ENCODE measurements around the gene SH3RF3. TPM values are rescaled to one million over a fixed set of nuclear protein-coding genes. Genes with fewer than 3 reads are reported as not detected.

Gene SH3RF3
- total RNA-seq, 3 donors from 2014 or later (not counting 1 experiment from before 2014, with no cell fraction given), result 0.23 to 0.61 (median 0.34) TPM

DNA sequence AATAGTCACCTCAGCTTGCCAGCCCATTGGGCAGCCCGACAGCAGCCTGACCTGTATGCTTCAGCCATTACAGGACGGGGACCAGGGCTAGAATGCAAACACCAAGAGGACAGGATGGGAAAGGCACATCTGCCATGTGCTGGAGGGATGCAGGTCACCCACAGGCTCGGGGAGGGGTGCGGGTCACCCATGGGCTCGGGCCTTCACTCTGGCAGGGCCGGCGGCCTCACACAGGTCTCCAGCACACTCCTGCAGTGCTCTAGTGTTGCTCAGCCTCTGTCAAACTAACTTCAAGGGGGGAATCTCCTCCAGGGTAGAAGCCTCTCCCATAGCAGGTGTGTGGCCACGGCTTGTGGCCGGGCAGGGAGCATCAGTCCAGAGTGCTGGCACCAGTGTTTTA, 262.2 kb downstream of the SH3RF3 start:
- H3K27ac Mint-ChIP-seq, result no peak overlapping the region
- DNase-seq, result no peak
- no peak overlapping the region for H3K27ac ChIP-seq (ENCODE audit: low read length)
- H3K9me3 ChIP-seq (ENCODE audit: control insufficient read depth, insufficient read depth, low read length), result no peaks in the 10 kb centered on the region
- no peaks in the 10 kb centered on the region for H3K36me3 ChIP-seq (ENCODE audit: control insufficient read depth, insufficient read depth, low read length)
- H3K4me3 ChIP-seq (ENCODE audit: low read length), result no peak overlapping the region
- peaks cover 10 to 18% of the 10 kb centered on the region in 2 donors for H3K4me1 Mint-ChIP-seq
- intact Hi-C loops (cut with micrococcal nuclease), result no loop called here
- WGBS (ENCODE audit: insufficient coverage), result 91% methylated on average over 9 of the region's 9 CpGs
- H3K4me3 Mint-ChIP-seq, result no peak overlapping the region
- no peaks in the 10 kb centered on the region for H3K36me3 Mint-ChIP-seq
- H3K4me1 ChIP-seq (ENCODE audit: control insufficient read depth, insufficient read depth, low read length), result peaks cover 9% of the 10 kb centered on the region
- no peaks in the 10 kb centered on the region for H3K9me3 Mint-ChIP-seq
- TF ChIP-seq, protein P1, sequence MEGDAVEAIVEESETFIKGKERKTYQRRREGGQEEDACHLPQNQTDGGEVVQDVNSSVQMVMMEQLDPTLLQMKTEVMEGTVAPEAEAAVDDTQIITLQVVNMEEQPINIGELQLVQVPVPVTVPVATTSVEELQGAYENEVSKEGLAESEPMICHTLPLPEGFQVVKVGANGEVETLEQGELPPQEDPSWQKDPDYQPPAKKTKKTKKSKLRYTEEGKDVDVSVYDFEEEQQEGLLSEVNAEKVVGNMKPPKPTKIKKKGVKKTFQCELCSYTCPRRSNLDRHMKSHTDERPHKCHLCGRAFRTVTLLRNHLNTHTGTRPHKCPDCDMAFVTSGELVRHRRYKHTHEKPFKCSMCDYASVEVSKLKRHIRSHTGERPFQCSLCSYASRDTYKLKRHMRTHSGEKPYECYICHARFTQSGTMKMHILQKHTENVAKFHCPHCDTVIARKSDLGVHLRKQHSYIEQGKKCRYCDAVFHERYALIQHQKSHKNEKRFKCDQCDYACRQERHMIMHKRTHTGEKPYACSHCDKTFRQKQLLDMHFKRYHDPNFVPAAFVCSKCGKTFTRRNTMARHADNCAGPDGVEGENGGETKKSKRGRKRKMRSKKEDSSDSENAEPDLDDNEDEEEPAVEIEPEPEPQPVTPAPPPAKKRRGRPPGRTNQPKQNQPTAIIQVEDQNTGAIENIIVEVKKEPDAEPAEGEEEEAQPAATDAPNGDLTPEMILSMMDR (IDR thresholded peaks at IDR 0.05), result no peak
- H3K27me3 Mint-ChIP-seq (ENCODE audit: low read depth in 2 of 2), result peaks cover 0 to 8% of the 10 kb centered on the region in 2 donors
- no peaks in the 10 kb centered on the region for H3K27me3 ChIP-seq (ENCODE audit: control insufficient read depth, insufficient read depth, low read length)
- no peak for ATAC-seq

DNA sequence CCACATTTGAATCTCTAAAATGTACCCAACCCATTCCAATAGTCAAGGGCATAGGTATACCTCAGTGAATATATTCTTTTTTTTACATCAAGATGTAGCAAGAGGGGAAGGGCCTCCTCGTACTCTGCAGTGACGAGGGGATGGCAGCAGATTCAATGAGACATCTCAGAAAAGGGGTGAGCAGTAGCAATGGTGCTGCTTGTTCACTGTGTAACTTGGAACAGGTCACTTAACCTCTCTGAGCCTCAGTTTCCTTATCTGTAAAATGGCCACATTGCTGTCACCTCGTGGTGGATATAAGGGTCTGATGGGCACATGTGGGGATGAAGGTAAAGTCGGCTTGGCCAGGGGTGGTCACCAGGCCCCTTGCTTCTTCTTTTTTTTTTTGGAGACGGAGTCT, 263.1 kb downstream of the SH3RF3 start:
- DNase-seq (no peak), ATAC-seq (no peak)
- 87% methylated on average over 5 of the region's 5 CpGs for WGBS (ENCODE audit: insufficient coverage)
- H3K4me3 ChIP-seq (ENCODE audit: low read length), result no peak overlapping the region
- Mint-ChIP-seq H3K4me3 (no peak overlapping the region), H3K4me1 (peaks cover 10 to 18% of the 10 kb centered on the region in 2 donors), H3K9me3 (no peaks in the 10 kb centered on the region), H3K27ac (no peak overlapping the region), H3K36me3 (no peaks in the 10 kb centered on the region), H3K27me3 (ENCODE audit: low read depth in 2 of 2) (peaks cover 4 to 8% of the 10 kb centered on the region in 2 donors)
- peaks cover 14% of the 10 kb centered on the region for H3K4me1 ChIP-seq (ENCODE audit: control insufficient read depth, insufficient read depth, low read length)
- H3K27me3 ChIP-seq (ENCODE audit: control insufficient read depth, insufficient read depth, low read length), result no peaks in the 10 kb centered on the region
- H3K36me3 ChIP-seq (ENCODE audit: control insufficient read depth, insufficient read depth, low read length), result no peaks in the 10 kb centered on the region
- intact Hi-C loops (cut with micrococcal nuclease), result no loop called here
- TF ChIP-seq, protein P1 (IDR thresholded peaks at IDR 0.05), result no peak
- no peak overlapping the region for H3K27ac ChIP-seq (ENCODE audit: low read length)
- no peaks in the 10 kb centered on the region for H3K9me3 ChIP-seq (ENCODE audit: control insufficient read depth, insufficient read depth, low read length)

DNA sequence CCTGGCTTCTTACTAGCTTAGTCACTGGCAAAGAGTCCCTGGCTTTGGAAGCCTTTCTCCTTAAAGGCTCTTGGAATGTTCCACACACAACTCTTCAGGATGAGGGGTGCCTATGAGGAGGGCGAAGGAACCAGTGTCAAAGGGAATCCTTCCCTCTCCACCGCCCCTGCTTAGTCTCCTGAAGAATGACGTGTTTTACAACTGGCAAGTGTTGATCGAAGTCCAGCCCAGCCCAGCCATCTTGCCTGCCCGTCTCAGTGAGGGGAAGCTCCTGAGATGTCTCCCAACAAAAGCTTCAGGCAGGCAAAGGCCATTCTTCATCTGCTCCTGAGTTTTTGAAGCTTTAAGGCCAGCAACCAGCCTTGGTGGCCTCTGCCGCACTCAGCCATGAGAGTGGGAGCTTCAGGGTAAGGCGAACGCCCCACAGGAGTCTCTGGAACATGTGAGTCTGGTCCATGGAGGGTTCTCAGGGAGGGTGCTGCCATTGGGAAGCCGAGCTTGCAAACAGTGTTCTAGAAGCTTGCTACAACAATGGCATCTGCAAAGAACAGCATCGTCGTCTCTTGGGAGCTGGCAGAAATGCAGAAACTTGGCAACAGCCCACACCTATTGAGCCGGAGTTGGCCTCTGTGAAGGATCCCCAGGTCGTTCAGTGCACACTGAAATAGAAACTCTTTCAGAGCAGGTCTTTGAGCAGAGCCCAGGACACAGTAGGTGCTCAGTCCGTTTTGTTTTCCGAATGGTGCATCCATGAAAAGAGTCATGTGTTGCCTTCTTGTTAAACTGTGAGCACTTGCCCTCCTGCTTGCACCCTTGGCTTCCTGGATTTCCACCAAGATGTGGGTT, 264.0 kb downstream of the SH3RF3 start:
- Mint-ChIP-seq H3K36me3 (no peaks in the 10 kb centered on the region), H3K27me3 (ENCODE audit: low read depth in 2 of 2) (peaks cover 7% of the 10 kb centered on the region in 2 donors), H3K4me3 (no peak overlapping the region), H3K27ac (no peak overlapping the region), H3K4me1 (peaks cover 16 to 20% of the 10 kb centered on the region in 2 donors), H3K9me3 (no peaks in the 10 kb centered on the region)
- no peak overlapping the region for H3K4me3 ChIP-seq (ENCODE audit: low read length)
- TF ChIP-seq, protein P1 (IDR thresholded peaks at IDR 0.05), result no peak
- DNase-seq (no peak), ATAC-seq (no peak)
- H3K27me3 ChIP-seq (ENCODE audit: control insufficient read depth, insufficient read depth, low read length), result no peaks in the 10 kb centered on the region
- intact Hi-C loops (cut with micrococcal nuclease), result no loop called here
- H3K9me3 ChIP-seq (ENCODE audit: control insufficient read depth, insufficient read depth, low read length), result no peaks in the 10 kb centered on the region
- H3K36me3 ChIP-seq (ENCODE audit: control insufficient read depth, insufficient read depth, low read length), result no peaks in the 10 kb centered on the region
- peaks cover 22% of the 10 kb centered on the region for H3K4me1 ChIP-seq (ENCODE audit: control insufficient read depth, insufficient read depth, low read length)
- H3K27ac ChIP-seq (ENCODE audit: low read length), result no peak overlapping the region
- WGBS (ENCODE audit: insufficient coverage), result 88% methylated on average over 15 of the region's 15 CpGs

DNA sequence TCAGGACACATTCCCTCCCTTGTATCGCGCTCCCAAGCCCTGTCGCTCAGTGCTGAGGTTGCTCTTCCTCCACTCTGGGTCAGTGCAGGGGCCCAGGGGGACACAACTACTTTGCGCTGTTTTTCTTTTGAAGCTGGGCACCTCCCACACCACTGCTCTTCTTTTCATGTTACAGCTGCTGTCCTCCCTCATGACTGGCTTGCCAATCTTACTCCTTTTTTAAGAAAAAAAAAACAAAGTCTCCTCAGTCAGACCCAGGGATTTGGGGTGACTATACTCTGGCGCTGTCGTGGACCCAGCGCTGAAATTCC, 264.6 kb downstream of the SH3RF3 start:
- intact Hi-C loops (cut with micrococcal nuclease), result no loop called here
- Histone ChIP-seq H3K36me3 (ENCODE audit: control insufficient read depth, insufficient read depth, low read length) (no peaks in the 10 kb centered on the region), H3K4me3 (ENCODE audit: low read length) (no peak overlapping the region), H3K9me3 (ENCODE audit: control insufficient read depth, insufficient read depth, low read length) (no peaks in the 10 kb centered on the region), H3K27ac (ENCODE audit: low read length) (no peak overlapping the region), H3K27me3 (ENCODE audit: control insufficient read depth, insufficient read depth, low read length) (no peaks in the 10 kb centered on the region), H3K4me1 (ENCODE audit: control insufficient read depth, insufficient read depth, low read length) (peaks cover 24% of the 10 kb centered on the region)
- DNase-seq, result no peak
- H3K27me3 Mint-ChIP-seq (ENCODE audit: low read depth in 2 of 2), result peaks cover 7 to 11% of the 10 kb centered on the region in 2 donors
- H3K36me3 Mint-ChIP-seq, result no peaks in the 10 kb centered on the region
- H3K9me3 Mint-ChIP-seq, result no peaks in the 10 kb centered on the region
- peaks cover 16 to 18% of the 10 kb centered on the region in 2 donors for H3K4me1 Mint-ChIP-seq
- 93% methylated on average over 7 of the region's 7 CpGs for WGBS (ENCODE audit: insufficient coverage)
- H3K4me3 Mint-ChIP-seq, result no peak overlapping the region
- TF ChIP-seq, protein P1 (IDR thresholded peaks at IDR 0.05), result no peak
- no peak for ATAC-seq
- H3K27ac Mint-ChIP-seq, result no peak overlapping the region
